Measurements from ENCODE around the gene KCNJ6. TPM values are rescaled to one million over a fixed set of nuclear protein-coding genes. Genes with fewer than 3 reads are reported as not detected.

The KCNJ6 gene
- total and polyA plus RNA-seq, 9 of the 15 experiments (the other 6 are each of a cell fraction or from before 2014, with no cell fraction given), result 0.06 to 0.21 (median 0.13) TPM; not detected in 1

- H3K4me2 ChIP-seq (ENCODE audit: insufficient read depth, low read length), result no peak overlapping the region
- no peaks in the 10 kb centered on the region; a peak in 1 of 5 replicates for H3K4me1 ChIP-seq (replicated peaks in 1 of 2; ENCODE audit: control insufficient read depth in 2 of 2, insufficient read depth in 2 of 2, low read length in 2 of 2)
- in situ Hi-C loops (cut with MboI), result no loop called here
- peaks cover 21 to 36% of the 10 kb centered on the region in 2 experiments for H3K27me3 ChIP-seq (ENCODE audit: control insufficient read depth in 2 of 2, insufficient read depth in 2 of 2, low read length in 2 of 2)
- H3K9me1 ChIP-seq (ENCODE audit: control insufficient read depth, insufficient read depth, low read length), result no peaks in the 10 kb centered on the region
- H3K4me3 ChIP-seq, result no peak overlapping the region
- POLR2A ChIA-PET, result no interaction called here
- no peak for TF ChIP-seq ZNF354B (CRISPR knock-in tag; IDR thresholded peaks at IDR 0.05)
- no peak for TF ChIP-seq TAF7 (tag; IDR thresholded peaks at IDR 0.05)
- TF ChIP-seq TRIM24 (IDR thresholded peaks at IDR 0.05), result no peak
- TF ChIP-seq ZNF408 (CRISPR knock-in tag; IDR thresholded peaks at IDR 0.05; ENCODE audit: low read depth), result no peak
- no peak for TF ChIP-seq TFAP4 (CRISPR knock-in tag; IDR thresholded peaks at IDR 0.05; ENCODE audit: borderline replicate concordance)
- TF ChIP-seq MTF1 (CRISPR knock-in tag; IDR thresholded peaks at IDR 0.05; ENCODE audit: borderline replicate concordance), result no peak
- no peak for TF ChIP-seq HMBOX1 (IDR thresholded peaks at IDR 0.05)
- TF ChIP-seq COPS2 (conservative IDR thresholded peaks at IDR 0.05), result no peak
- no peak for TF ChIP-seq ZNF3 (CRISPR knock-in tag; IDR thresholded peaks at IDR 0.05)
- no peak for TF ChIP-seq PKNOX1 (IDR thresholded peaks at IDR 0.05)
- TF ChIP-seq SMAD1 (IDR thresholded peaks at IDR 0.05; ENCODE audit: low read depth, low read length, partially characterized antibody), result no peak
- TF ChIP-seq SNIP1 (IDR thresholded peaks at IDR 0.05; ENCODE audit: low read depth), result no peak
- DNase-seq (ENCODE audit: extremely low read depth in 1 of 4, low spot score in 3 of 4) (no peak), FAIRE-seq (no peak), ATAC-seq (no peak)
- intact Hi-C loops (cut with micrococcal nuclease), result no loop called here
- CTCF ChIA-PET (ENCODE audit: low intra/inter-chr PET ratio), result no interaction called here
- no peaks in the 10 kb centered on the region for H4K20me1 ChIP-seq (replicated peaks; ENCODE audit: control insufficient read depth, insufficient read depth, low read length)
- no peak overlapping the region for H2AFZ ChIP-seq (ENCODE audit: low read depth, low read length)
- BruUV-seq (replicated peaks), result no TSS peak
- 3% methylated on average over 19 of the region's 19 CpGs for WGBS (ENCODE audit: insufficient coverage, low coverage, missing lambda C conversion rate)
- no peak overlapping the region for H3K9ac ChIP-seq (ENCODE audit: insufficient read depth in 1 of 2, low read depth in 2 of 2, low read length in 2 of 2)
- no peaks in the 10 kb centered on the region for H3K9me3 ChIP-seq (replicated peaks; ENCODE audit: control insufficient read depth, insufficient read depth, low read depth, low read length)
- no peaks in the 10 kb centered on the region for H3K36me3 ChIP-seq (ENCODE audit: control insufficient read depth, insufficient read depth, low read length)
- no peaks in the 10 kb centered on the region for H3K79me2 ChIP-seq (ENCODE audit: control insufficient read depth, insufficient read depth, low read length)
- H3K27ac ChIP-seq (ENCODE audit: extremely low read depth, low read depth, low read length), result no peak overlapping the region
Observed at GRCh38 chr21:37667380-37667779, 248.9 kb downstream of the KCNJ6 start.

Data from K562 (cell line).